Loucy (cell line): ENCODE data around the gene APCDD1.

Experiments
- EZH2phosphoT487 ChIP-seq: fragments of 200-600 bp; IDR thresholded peaks from 2 replicates; pipeline ENCODE4 v1.6.1; 2018; ENCODE audit warnings: antibody characterized with exemption, mild to moderate bottlenecking, moderate library complexity, borderline replicate concordance
- TF ChIP-seq, protein P1 (sequence below): fragments of 200-600 bp; sonication (generic); conservative IDR thresholded peaks from 2 replicates; pipeline ENCODE4 v1.5.1; 2014; ENCODE audit warnings: mild to moderate bottlenecking, antibody characterized with exemption, low read length

GRCh38 chr18:10475276-10475653 lies 20.8 kb downstream of the APCDD1 start:
- TF ChIP-seq, protein P1, sequence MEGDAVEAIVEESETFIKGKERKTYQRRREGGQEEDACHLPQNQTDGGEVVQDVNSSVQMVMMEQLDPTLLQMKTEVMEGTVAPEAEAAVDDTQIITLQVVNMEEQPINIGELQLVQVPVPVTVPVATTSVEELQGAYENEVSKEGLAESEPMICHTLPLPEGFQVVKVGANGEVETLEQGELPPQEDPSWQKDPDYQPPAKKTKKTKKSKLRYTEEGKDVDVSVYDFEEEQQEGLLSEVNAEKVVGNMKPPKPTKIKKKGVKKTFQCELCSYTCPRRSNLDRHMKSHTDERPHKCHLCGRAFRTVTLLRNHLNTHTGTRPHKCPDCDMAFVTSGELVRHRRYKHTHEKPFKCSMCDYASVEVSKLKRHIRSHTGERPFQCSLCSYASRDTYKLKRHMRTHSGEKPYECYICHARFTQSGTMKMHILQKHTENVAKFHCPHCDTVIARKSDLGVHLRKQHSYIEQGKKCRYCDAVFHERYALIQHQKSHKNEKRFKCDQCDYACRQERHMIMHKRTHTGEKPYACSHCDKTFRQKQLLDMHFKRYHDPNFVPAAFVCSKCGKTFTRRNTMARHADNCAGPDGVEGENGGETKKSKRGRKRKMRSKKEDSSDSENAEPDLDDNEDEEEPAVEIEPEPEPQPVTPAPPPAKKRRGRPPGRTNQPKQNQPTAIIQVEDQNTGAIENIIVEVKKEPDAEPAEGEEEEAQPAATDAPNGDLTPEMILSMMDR: no peak
- TF ChIP-seq EZH2phosphoT487: no peak
